Suprapubic skin (tissue), 3 donors: ENCODE measurements around the gene LIPC.

Experiments used
- POLR2A ChIP-seq, 2 donors: fragments of 450-650 bp; IDR thresholded peaks; one replicate each; pipeline ENCODE4 v1.6.1; 2017; ENCODE audit warnings: antibody characterized with exemption in 2 of 2, mild to moderate bottlenecking in 2 of 2, moderate library complexity in 2 of 2
- TF ChIP-seq, protein P1 (sequence below), 2 donors: fragments of 200-600 bp in 1 of 2; fragments of 450-650 bp in 1 of 2; sonication (generic) in 1 of 2; IDR thresholded peaks; one replicate each; pipeline ENCODE4 v1.5.1; 2016 to 2019; ENCODE audit warnings: antibody characterized with exemption in 2 of 2, mild to moderate bottlenecking in 1 of 2, moderate library complexity in 1 of 2

DNA sequence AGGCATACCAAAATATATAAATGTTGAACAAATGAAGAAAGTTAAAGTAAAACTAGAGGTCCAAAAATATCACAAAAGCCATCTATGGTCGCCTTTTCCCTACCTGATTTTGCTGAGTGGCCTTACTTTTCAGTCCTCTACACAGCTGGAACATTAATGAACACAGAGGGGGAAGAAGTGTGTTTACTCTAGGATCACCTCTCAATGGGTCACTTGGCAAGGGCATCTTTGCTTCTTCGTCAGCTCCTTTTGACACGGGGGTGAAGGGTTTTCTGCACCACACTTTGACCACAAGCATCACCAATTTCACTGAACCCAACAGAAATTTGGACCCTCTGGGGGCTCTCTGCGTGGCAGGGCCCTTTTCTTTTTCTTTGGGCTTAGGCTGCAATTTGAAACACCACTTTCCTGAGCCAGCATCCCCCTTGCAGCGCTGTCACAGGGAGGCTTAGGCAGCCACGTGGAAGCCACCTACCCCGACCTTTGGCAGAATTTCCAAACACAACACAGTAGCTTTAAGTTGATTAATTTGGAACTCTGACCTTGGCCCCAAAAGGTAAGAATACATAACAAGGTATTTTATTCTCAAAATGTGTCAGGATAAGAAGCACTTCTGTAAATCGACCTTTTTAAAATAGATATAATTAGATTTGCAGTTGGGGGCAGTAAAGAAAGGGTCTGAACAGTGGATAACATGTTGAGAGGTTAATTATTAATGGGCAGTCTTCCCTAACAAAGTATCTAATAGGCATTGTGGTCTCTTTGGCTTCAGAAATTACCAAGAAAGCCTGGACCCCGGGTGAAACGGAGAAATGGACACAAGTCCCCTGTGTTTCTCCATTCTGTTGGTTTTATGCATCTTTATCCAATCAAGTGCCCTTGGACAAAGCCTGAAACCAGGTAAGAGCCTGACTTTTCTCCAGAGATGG is at the start of gene LIPC:
- TF ChIP-seq, protein P1, sequence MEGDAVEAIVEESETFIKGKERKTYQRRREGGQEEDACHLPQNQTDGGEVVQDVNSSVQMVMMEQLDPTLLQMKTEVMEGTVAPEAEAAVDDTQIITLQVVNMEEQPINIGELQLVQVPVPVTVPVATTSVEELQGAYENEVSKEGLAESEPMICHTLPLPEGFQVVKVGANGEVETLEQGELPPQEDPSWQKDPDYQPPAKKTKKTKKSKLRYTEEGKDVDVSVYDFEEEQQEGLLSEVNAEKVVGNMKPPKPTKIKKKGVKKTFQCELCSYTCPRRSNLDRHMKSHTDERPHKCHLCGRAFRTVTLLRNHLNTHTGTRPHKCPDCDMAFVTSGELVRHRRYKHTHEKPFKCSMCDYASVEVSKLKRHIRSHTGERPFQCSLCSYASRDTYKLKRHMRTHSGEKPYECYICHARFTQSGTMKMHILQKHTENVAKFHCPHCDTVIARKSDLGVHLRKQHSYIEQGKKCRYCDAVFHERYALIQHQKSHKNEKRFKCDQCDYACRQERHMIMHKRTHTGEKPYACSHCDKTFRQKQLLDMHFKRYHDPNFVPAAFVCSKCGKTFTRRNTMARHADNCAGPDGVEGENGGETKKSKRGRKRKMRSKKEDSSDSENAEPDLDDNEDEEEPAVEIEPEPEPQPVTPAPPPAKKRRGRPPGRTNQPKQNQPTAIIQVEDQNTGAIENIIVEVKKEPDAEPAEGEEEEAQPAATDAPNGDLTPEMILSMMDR (IDR thresholded peaks at IDR 0.05) = no peak
- TF ChIP-seq POLR2A (IDR thresholded peaks at IDR 0.05) = no peak
